Right lobe of liver (tissue), 4 donors: ENCODE results near the gene RBPJL.

ENCODE experiments used
- CTCF ChIP-seq, 4 donors: fragments of 200-600 bp in 3 of 4; fragments of 450-650 bp in 1 of 4; IDR thresholded peaks; one replicate each; pipeline versions ENCODE4 v1.5.1 to v1.8.0; 2016 to 2022; ENCODE audit warnings: antibody characterized with exemption in 4 of 4, mild to moderate bottlenecking in 2 of 4
- POLR2A ChIP-seq: fragments of 450-650 bp; IDR thresholded peaks from one replicate; pipeline ENCODE4 v1.6.1; 2017; ENCODE audit warnings: antibody characterized with exemption, mild to moderate bottlenecking
- donor health status: DM: no; HTN: no; CAD: no.
- donor health status: DM: no; HTN: no; CAD: no.
- donor health status: DM: no; HTN: yes; CAD: no.

GRCh38 chr20:45365444-45365970 lies 58.9 kb downstream of the RBPJL start:
- no peak for TF ChIP-seq CTCF (IDR thresholded peaks at IDR 0.05)
- TF ChIP-seq POLR2A: no peak
